ENCODE data around the gene SYT2.

Gene SYT2

DNA sequence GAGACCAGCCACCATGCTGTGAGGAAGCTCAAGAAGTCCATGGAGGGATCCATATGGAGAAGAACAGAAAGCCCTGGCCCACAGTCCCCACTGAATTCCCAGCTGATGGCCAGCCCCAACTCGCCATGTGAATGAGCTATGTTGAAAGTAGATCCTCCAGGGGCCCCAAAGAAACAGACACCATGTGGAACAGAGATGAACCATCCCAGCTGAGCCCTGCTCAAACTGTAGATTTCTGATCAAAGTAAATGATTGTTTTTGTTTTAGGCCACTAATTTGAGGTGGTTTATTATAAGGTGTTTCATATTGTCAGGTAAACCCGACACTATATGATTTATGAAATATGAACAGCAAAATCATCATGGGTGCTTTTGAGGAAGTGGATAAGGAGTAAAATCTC, 32.8 kb downstream of the SYT2 start:
- TF ChIP-seq TOX (CRISPR knock-in tag; IDR thresholded peaks at IDR 0.05; ENCODE audit: borderline replicate concordance) (no peak), BACH2 (CRISPR knock-in tag; IDR thresholded peaks at IDR 0.05; ENCODE audit: borderline replicate concordance) (no peak), ISL1 (CRISPR knock-in tag; IDR thresholded peaks at IDR 0.05) (no peak), ZNF565 (CRISPR knock-in tag; conservative IDR thresholded peaks at IDR 0.05; ENCODE audit: low read depth) (no peak), ESRRG (CRISPR knock-in tag; IDR thresholded peaks at IDR 0.05) (no peak), ARNTL (CRISPR knock-in tag; IDR thresholded peaks at IDR 0.05; ENCODE audit: borderline replicate concordance, low read depth) (no peak), OSR1 (CRISPR knock-in tag; IDR thresholded peaks at IDR 0.05) (no peak), SNAI2 (CRISPR knock-in tag; IDR thresholded peaks at IDR 0.05) (no peak), TCF4 (CRISPR knock-in tag; IDR thresholded peaks at IDR 0.05; ENCODE audit: borderline replicate concordance) (no peak), CSRNP3 (CRISPR knock-in tag; IDR thresholded peaks at IDR 0.05) (no peak), ZNF70 (CRISPR knock-in tag; IDR thresholded peaks at IDR 0.05) (no peak), ZFP30 (CRISPR knock-in tag; IDR thresholded peaks at IDR 0.05) (no peak), ZNF8 (CRISPR knock-in tag; IDR thresholded peaks at IDR 0.05) (no peak)
- TF ChIP-seq, protein P1, sequence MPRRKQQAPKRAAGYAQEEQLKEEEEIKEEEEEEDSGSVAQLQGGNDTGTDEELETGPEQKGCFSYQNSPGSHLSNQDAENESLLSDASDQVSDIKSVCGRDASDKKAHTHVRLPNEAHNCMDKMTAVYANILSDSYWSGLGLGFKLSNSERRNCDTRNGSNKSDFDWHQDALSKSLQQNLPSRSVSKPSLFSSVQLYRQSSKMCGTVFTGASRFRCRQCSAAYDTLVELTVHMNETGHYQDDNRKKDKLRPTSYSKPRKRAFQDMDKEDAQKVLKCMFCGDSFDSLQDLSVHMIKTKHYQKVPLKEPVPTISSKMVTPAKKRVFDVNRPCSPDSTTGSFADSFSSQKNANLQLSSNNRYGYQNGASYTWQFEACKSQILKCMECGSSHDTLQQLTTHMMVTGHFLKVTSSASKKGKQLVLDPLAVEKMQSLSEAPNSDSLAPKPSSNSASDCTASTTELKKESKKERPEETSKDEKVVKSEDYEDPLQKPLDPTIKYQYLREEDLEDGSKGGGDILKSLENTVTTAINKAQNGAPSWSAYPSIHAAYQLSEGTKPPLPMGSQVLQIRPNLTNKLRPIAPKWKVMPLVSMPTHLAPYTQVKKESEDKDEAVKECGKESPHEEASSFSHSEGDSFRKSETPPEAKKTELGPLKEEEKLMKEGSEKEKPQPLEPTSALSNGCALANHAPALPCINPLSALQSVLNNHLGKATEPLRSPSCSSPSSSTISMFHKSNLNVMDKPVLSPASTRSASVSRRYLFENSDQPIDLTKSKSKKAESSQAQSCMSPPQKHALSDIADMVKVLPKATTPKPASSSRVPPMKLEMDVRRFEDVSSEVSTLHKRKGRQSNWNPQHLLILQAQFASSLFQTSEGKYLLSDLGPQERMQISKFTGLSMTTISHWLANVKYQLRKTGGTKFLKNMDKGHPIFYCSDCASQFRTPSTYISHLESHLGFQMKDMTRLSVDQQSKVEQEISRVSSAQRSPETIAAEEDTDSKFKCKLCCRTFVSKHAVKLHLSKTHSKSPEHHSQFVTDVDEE (CRISPR knock-in tag; IDR thresholded peaks at IDR 0.05) = no peak
- TF ChIP-seq, protein P2, sequence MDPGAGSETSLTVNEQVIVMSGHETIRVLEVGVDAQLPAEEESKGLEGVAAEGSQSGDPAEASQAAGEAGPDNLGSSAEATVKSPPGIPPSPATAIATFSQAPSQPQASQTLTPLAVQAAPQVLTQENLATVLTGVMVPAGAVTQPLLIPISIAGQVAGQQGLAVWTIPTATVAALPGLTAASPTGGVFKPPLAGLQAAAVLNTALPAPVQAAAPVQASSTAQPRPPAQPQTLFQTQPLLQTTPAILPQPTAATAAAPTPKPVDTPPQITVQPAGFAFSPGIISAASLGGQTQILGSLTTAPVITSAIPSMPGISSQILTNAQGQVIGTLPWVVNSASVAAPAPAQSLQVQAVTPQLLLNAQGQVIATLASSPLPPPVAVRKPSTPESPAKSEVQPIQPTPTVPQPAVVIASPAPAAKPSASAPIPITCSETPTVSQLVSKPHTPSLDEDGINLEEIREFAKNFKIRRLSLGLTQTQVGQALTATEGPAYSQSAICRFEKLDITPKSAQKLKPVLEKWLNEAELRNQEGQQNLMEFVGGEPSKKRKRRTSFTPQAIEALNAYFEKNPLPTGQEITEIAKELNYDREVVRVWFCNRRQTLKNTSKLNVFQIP (CRISPR knock-in tag; IDR thresholded peaks at IDR 0.05; ENCODE audit: borderline replicate concordance, low read depth) = no peak
- no peak for ATAC-seq

GRCh38 chr1:202673531-202673930, 36.7 kb downstream of the SYT2 start:
- TF ChIP-seq ZNF70 (CRISPR knock-in tag; IDR thresholded peaks at IDR 0.05) = no peak
- TF ChIP-seq CSRNP3 (CRISPR knock-in tag; IDR thresholded peaks at IDR 0.05) = no peak
- TF ChIP-seq ARNTL (CRISPR knock-in tag; IDR thresholded peaks at IDR 0.05; ENCODE audit: borderline replicate concordance, low read depth) = no peak
- TF ChIP-seq GLIS3 (CRISPR knock-in tag; IDR thresholded peaks at IDR 0.05) = no peak
- TF ChIP-seq TCF4 (CRISPR knock-in tag; IDR thresholded peaks at IDR 0.05; ENCODE audit: borderline replicate concordance) = no peak
- TF ChIP-seq, protein P3, sequence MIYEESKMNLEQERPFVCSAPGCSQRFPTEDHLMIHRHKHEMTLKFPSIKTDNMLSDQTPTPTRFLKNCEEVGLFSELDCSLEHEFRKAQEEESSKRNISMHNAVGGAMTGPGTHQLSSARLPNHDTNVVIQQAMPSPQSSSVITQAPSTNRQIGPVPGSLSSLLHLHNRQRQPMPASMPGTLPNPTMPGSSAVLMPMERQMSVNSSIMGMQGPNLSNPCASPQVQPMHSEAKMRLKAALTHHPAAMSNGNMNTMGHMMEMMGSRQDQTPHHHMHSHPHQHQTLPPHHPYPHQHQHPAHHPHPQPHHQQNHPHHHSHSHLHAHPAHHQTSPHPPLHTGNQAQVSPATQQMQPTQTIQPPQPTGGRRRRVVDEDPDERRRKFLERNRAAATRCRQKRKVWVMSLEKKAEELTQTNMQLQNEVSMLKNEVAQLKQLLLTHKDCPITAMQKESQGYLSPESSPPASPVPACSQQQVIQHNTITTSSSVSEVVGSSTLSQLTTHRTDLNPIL (CRISPR knock-in tag; IDR thresholded peaks at IDR 0.05; ENCODE audit: low read depth) = no peak
- TF ChIP-seq PPARA (CRISPR knock-in tag; IDR thresholded peaks at IDR 0.05; ENCODE audit: borderline replicate concordance) = no peak
- no peak for TF ChIP-seq PATZ1 (CRISPR knock-in tag; IDR thresholded peaks at IDR 0.05; ENCODE audit: borderline replicate concordance)
- TF ChIP-seq ZNF565 (CRISPR knock-in tag; conservative IDR thresholded peaks at IDR 0.05; ENCODE audit: low read depth) = no peak
- no peak for TF ChIP-seq ZNF8 (CRISPR knock-in tag; IDR thresholded peaks at IDR 0.05)
- TF ChIP-seq ZFP3 (CRISPR knock-in tag; IDR thresholded peaks at IDR 0.05) = no peak
- no peak for TF ChIP-seq SNAI2 (CRISPR knock-in tag; IDR thresholded peaks at IDR 0.05)
- no peak for TF ChIP-seq BACH2 (CRISPR knock-in tag; IDR thresholded peaks at IDR 0.05; ENCODE audit: borderline replicate concordance)

More at GRCh38 chr1:202673531-202673930, 36.7 kb downstream of the SYT2 start:
- no peak for ATAC-seq

All from SK-N-SH treated with all-trans-retinoic acid at 6 μM for 48 hours (cell line).